Anterior cingulate cortex (tissue), 58 donors: ENCODE measurements around the gene RPAIN.

ENCODE experiments used
- DNase-seq, 58 donors: peaks; one replicate each; lab custom pipeline; 2025; lab: John Stamatoyannopoulos, UW

The RPAIN gene

GRCh38 chr17:5480962-5481361 lies 61.0 kb downstream of the RPAIN start:
- DNase-seq = no peak

GRCh38 chr17:5481451-5481850 lies 61.5 kb downstream of the RPAIN start:
- no peak for DNase-seq
